HG03060 (cell line): ENCODE results near the gene ATXN7L3B.

Source experiments
- ATAC-seq: cut with Tn5 transposase; IDR thresholded peaks from one replicate; pipeline ENCODE4 v1.9.1; 2021; ENCODE audit warnings: low read depth, moderate number of reproducible peaks; ENCODE audit not compliant: unreplicated experiment

Gene ATXN7L3B

DNA sequence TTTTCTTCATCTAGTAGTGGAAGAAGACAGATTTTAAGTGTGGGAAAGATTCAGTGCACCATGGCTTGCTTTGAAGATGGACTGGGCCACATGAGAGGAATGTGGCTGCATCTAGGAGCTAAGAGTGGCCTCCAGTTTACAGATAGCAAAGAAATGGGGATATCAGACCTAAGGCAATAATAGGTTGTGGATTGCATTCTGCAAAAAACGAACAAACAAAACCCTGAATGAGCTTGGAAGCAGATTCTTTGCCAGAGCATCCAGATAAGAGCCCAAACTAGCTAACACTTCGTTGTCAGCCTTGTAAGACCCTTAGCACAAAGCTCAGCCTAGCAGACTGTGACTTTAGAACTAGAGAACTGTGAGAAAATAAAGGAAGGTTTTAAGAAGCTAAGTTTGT lies 9.6 kb downstream of the ATXN7L3B start:
- no peak for ATAC-seq

DNA sequence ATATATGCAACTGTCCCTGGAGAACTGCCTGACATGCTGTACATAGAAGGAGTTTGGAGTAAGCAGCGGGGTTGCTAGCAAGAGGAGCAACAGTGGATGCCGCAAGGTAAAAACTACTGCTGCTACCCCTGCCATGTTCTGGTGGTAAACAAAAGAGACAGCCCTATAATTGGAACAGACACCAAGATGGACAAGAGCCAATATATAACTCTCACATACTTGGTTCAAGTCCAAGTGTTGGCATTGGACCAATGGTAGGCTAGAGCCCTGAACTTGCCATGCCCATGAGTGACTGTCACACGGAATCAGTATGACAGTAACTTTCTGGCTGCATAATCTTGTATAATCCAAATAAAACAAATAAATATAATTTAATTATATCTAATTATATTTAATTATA lies 13.7 kb downstream of the ATXN7L3B start:
- no peak for ATAC-seq

- ATAC-seq = no peak
Observed at GRCh38 chr12:74552201-74552600, 14.6 kb downstream of the ATXN7L3B start.

DNA sequence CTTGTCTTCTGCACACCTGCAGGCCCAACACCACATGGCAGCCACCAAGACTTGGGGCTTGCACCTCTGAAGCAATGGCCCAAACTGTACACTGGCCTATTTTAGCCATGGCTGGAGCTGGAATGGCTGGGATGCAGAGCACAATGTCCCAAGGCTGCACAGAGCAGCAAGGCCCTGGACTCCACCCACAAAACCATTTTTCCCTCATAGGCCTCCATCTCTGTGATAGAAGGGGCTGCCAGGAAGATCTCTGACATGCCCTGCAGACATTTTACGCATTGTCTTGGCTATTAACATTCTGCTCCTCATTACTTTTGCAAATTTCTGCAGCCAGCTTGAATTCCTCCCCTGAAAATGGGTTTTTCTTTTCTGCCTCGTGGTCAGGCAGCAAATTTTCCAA lies 22.1 kb downstream of the ATXN7L3B start:
- no peak for ATAC-seq

GRCh38 chr12:74563927-74564326 lies 26.3 kb downstream of the ATXN7L3B start:
- ATAC-seq = no peak

- no peak for ATAC-seq
Observed at GRCh38 chr12:74578486-74578885, 40.9 kb downstream of the ATXN7L3B start.

DNA sequence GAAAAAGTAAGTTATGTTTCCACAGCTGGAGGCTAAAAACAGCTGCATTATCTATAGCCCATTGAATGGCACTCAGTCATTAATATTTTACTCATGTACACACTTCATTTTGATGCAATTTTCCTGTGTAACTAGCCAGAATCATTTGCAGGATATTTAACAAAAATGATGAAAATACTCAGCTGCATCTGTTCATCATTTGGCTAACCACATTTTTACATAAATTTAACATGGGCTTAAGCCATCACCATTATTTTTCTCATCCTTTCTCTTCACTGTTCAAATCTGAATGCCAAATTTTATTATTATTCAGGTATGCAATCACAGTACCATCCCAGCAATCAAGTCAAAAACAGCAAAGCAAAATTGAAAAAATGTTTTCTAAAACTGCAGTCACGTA lies 41.8 kb downstream of the ATXN7L3B start:
- ATAC-seq = no peak

- ATAC-seq = no peak
Observed at GRCh38 chr12:74579981-74580380, 42.3 kb downstream of the ATXN7L3B start.

- no peak for ATAC-seq
Observed at GRCh38 chr12:74581439-74581838, 43.8 kb downstream of the ATXN7L3B start.

DNA sequence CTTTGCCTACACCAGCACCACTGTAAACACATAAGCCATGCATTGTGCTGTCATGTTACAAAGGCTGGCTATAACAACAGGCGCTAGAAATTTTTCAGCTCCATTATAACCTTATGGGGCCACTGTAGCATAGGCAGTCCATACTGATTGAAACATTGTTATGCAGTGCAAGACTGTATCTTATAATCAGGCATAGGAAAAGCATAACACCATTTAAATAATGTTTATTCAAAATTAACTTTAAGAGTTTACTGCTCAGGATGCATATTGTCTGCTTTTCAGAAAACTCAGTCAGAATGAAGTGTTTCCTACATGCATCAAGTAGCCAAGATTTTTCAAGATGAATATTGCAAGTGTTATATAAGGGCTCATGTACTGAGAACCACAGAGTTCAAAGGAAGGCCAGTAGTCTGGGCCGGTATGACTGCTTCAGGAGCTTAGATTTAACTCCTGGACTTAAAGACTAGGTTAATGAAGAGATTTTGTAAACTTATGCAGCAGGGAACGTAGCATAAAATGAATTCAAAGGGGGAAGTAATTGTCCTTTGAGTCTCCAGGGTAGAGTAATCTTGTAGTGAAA lies 46.9 kb downstream of the ATXN7L3B start:
- no peak for ATAC-seq

DNA sequence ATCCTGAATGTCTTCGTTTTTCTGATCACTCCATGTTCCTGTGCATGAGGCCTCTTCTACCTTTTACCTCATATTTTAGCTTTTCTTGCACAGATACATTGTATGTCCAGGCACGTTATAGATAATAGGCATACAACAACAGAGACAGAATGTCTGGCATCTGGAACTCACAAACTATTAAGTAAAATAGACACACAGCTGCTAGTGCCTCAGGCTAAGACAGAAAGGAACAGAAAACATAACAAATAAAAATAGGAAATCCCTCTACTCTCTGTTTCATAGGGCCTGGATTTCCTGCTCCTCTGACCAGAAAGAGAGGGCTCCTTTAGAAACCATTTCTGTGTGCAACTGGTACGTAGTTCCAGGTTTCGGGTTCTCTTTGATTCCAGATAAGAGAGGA lies 48.6 kb downstream of the ATXN7L3B start:
- ATAC-seq = no peak
